Measurements from ENCODE around the gene RNF115.

RNF115 gene

DNA sequence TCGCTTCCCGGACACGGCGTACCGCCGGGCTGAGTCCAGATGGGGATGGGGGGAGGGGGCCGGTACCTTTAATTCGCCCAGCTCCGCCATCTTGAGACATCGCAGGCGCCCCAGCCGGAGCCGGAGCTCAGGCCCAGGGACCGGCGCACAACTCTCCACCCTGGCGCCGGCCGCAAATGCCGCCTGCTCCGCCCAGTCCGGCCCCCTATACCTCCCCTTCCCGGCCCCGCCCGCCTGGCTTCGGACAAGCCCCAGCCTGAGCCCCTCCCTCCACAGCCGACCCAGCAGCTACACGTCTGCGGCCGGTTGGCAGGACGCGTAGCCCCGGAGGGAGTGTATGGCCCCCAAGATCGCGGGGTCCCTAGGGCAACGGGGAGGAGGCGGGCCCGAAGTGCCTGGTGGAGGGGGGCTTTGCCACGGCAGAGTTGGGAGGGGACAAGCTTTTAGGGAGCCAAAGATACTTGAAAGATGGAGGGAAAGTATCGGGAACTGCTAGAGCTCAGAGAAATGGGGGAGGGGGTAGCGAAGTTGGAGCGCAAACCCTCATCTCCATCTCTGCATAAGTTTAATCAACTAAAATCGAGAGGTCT lies 35.1 kb upstream of the RNF115 start, which contains the start of gene PIAS3:
PIAS3 (minus strand) TSS at position 181 of the 590 bp plus-strand sequence; CDS start at position 90, 91 bp downstream.
- in situ Hi-C loops (cut with MboI; ENCODE audit: low pct_unique_long_range_greater_than_20kb, low sequenced_read_pairs, unreplicated experiment), result no loop called here
- TF ChIP-seq CTCF (IDR thresholded peaks at IDR 0.05; ENCODE audit: extremely low read depth, insufficient read depth, missing control alignments), result no peak
- DNase-seq (ENCODE audit: low spot score), result peak; percentile 99

DNA sequence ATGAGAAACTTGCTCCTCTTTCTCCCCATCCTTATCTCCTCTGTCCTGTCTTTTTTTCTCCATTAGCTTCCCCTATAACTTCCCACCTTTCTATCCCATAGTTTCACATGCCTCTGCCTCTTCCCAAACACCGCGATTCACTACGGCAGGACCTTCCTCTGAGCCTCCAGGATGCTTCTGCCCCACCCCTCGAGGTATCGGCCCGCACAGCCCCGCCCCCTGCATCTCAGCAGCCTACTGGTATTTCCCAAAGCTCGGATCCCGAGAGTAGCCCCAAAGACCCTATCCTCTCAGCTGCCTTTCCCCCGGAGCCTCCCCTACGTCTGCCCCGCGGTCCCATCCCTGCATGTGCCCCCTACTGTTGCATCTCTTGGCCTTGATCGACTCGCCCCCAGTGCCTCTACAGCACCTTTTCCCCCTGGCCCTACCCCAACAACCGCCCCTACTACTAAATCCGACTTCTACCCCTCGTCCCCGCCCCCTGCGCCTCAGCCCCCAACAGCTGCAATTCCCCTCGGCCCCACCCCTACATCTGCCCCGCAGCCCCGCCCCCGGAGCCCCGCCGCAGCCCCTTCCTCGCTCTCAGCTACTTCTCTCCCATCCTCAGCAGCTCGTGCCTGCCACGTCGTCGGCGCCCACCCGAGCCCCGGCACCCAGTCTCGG lies 34.5 kb upstream of the RNF115 start:
- no peak for TF ChIP-seq CTCF (IDR thresholded peaks at IDR 0.05; ENCODE audit: extremely low read depth, insufficient read depth, missing control alignments)
- in situ Hi-C loops (cut with MboI; ENCODE audit: low pct_unique_long_range_greater_than_20kb, low sequenced_read_pairs, unreplicated experiment), result no loop called here
- DNase-seq (ENCODE audit: low spot score), result peak; percentile 85

DNA sequence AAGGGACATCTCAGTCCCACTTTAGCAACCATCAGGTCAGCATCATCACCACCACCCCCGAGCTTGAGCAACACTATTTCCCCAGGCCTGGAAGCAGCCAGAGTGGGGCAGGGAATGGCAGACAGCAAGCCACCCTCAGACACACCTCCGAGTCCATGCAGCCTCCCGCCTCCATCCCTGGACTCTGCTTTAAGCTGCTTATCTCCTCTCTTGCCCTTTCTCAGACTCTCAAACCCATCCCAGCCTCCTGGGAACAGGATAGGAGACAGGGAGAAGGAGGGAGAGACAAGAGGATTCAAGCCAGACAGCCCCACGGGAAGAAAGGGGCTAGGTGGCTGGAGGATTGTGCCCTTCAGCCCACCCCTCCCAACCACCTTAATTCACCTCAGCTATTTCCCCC lies 33.3 kb upstream of the RNF115 start:
- TF ChIP-seq CTCF (IDR thresholded peaks at IDR 0.05; ENCODE audit: extremely low read depth, insufficient read depth, missing control alignments), result no peak
- DNase-seq (ENCODE audit: low spot score), result no peak
- in situ Hi-C loops (cut with MboI; ENCODE audit: low pct_unique_long_range_greater_than_20kb, low sequenced_read_pairs, unreplicated experiment), result no loop called here

- no peak for DNase-seq (ENCODE audit: low spot score)
- TF ChIP-seq CTCF (IDR thresholded peaks at IDR 0.05; ENCODE audit: extremely low read depth, insufficient read depth, missing control alignments), result no peak
- in situ Hi-C loops (cut with MboI; ENCODE audit: low pct_unique_long_range_greater_than_20kb, low sequenced_read_pairs, unreplicated experiment), result no loop called here
Observed at GRCh38 chr1:145855426-145855948, 31.6 kb upstream of the RNF115 start.

GRCh38 chr1:145849356-145850160 lies 25.7 kb upstream of the RNF115 start:
- TF ChIP-seq CTCF (IDR thresholded peaks at IDR 0.05; ENCODE audit: extremely low read depth, insufficient read depth, missing control alignments), result peak; percentile 51
- in situ Hi-C loops (cut with MboI; ENCODE audit: low pct_unique_long_range_greater_than_20kb, low sequenced_read_pairs, unreplicated experiment), result no loop called here

DNA sequence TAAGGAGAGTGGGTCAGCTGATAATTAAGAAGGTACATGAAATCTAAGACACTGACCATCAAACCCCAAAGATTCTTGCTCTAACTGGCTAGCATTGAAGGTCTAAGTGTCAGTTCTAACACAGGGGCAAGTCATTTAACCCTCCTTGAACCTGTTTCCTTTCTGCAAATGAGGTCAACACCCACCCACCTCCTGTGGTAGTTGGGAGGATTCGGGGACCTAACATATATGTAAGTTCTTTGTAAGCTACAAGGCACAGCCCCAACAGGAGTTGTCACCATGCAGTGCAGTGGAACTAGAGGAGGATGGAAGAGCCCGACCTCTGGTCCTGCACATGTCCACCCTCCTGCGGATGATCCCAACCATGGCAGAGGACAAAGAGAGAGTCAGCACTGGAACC lies 23.9 kb upstream of the RNF115 start:
- DNase-seq (ENCODE audit: low spot score), result no peak
- in situ Hi-C loops (cut with MboI; ENCODE audit: low pct_unique_long_range_greater_than_20kb, low sequenced_read_pairs, unreplicated experiment), result no loop called here
- no peak for TF ChIP-seq CTCF (IDR thresholded peaks at IDR 0.05; ENCODE audit: extremely low read depth, insufficient read depth, missing control alignments)

More at GRCh38 chr1:145849356-145850160, 25.7 kb upstream of the RNF115 start:
- DNase-seq (ENCODE audit: low spot score), result no peak
